Ovary (tissue), 9 donors: Measurements from ENCODE around the gene THEMIS. TPM values are rescaled to one million over a fixed set of nuclear protein-coding genes. Genes with fewer than 3 reads are reported as not detected.

Experiments used
- DNase-seq, 5 donors: peaks; one replicate each; pipeline ENCODE4 v3.0.0-alpha.2; 2019 to 2020
- H3K27ac ChIP-seq, 2 donors: fragments of 200-600 bp; one replicate each; pipeline versions ENCODE4 v1.5.1 to v1.8.0; 2019 to 2022
- H3K27me3 ChIP-seq: fragments of 200-600 bp; one replicate; pipeline ENCODE4 v1.8.0; 2022
- H3K36me3 ChIP-seq: fragments of 200-600 bp; sonication (generic); one replicate; pipeline ENCODE4 v1.5.1; 2019
- H3K4me1 ChIP-seq: one replicate; pipeline ENCODE4 v1.8.1; 2013; ENCODE audit warnings: mild to moderate bottlenecking, moderate library complexity; ENCODE audit not compliant: insufficient read depth
- H3K4me3 ChIP-seq: fragments of 200-600 bp; sonication (generic); one replicate; pipeline ENCODE4 v1.5.1; 2017
- H3K9me3 ChIP-seq, 2 donors: fragments of 200-600 bp in 1 of 2; sonication (generic) in 1 of 2; one replicate each; pipeline versions ENCODE4 v1.5.1 to v1.8.1; 2013 to 2019; ENCODE audit warnings: mild to moderate bottlenecking in 1 of 2, moderate library complexity in 1 of 2
- CTCF ChIP-seq, 3 donors: fragments of 450-650 bp in 2 of 3; fragments of 200-600 bp in 1 of 3; IDR thresholded peaks; one replicate each; pipeline versions ENCODE4 v1.5.1 to v1.8.0; 2016 to 2022; ENCODE audit warnings: antibody characterized with exemption in 3 of 3, mild to moderate bottlenecking in 1 of 3
- EP300 ChIP-seq: sonication (generic); formaldehyde crosslinking; IDR thresholded peaks from one replicate; pipeline ENCODE4 v1.6.1; 2017; ENCODE audit warnings: antibody characterized with exemption
- POLR2A ChIP-seq: fragments of 450-650 bp; IDR thresholded peaks from one replicate; pipeline ENCODE4 v1.6.1; 2017; ENCODE audit warnings: antibody characterized with exemption, mild to moderate bottlenecking, moderate library complexity
- WGBS, 3 donors: extraction: QIAGEN DNeasy Blood & Tissue Kit in 1 of 3; methylation state at CpG; one replicate each; pipeline versions ENCODE4 v1.1.5 to v1.1.7; 2013 to 2017; 5-methylcytosine and 5-hydroxymethylcytosine counted together
- intact Hi-C, 4 donors: fragments of 100-400 bp; cut with DNase I; formaldehyde crosslinking; loops; one replicate each; pipeline versions ENCODE4 v1.11.0 to v1.15.1; 2022 to 2023
- polyA plus RNA-seq, 2 donors: library from polyadenylated mRNA; stranded (reverse); fragments of 200-250 nt in 1 of 2; fragments of 350-450 nt in 1 of 2; fragmentation: Illumina TruSeq in 1 of 2; extraction: RNeasy Lipid Tissue Mini Kit (QIAGEN cat#74804) in 1 of 2; gene quantifications; one replicate each; pipeline ENCODE4 v1.2.3, GENCODE V29; 2013 to 2014
- total RNA-seq, 7 donors: library from RNA; depleted of rRNA in 2 of 7; stranded (reverse); fragments of >200 nt in 2 of 7; fragmentation: NEBNext Ultra II Directional in 3 of 7; extraction: Animal tissue kit (Norgen Biotek cat#: 25700) in 3 of 7; gene quantifications; one replicate each; pipeline versions ENCODE4 v1.1.0 to v1.2.4, GENCODE V29; 2016 to 2023
- donor health status: DM: no; HTN: no; CAD: no; lungs with moderate emphysema.
- donor health status: DM: no; HTN: no; CAD: no.
- donor health status: Bipolar disorder and iron deficiency.
- donor health status: DM: yes; HTN: yes; CAD: no.
- donor health status: DM: no; HTN: no; CAD: no.
- donor health status: DM: yes; HTN: yes; CAD: no.

Gene THEMIS
- total and polyA plus RNA-seq, 9 donors, result 0.05 to 0.87 (median 0.40) TPM; not detected in 1

GRCh38 chr6:127924031-127924430 lies 23.2 kb upstream of the THEMIS start:
- no peak overlapping the region for H3K27ac ChIP-seq
- no peaks in the 10 kb centered on the region for H3K27me3 ChIP-seq
- no peak overlapping the region for H3K4me3 ChIP-seq
- no peak for DNase-seq
- TF ChIP-seq POLR2A (no peak), CTCF (IDR thresholded peaks at IDR 0.05) (no peak), EP300 (no peak)
- intact Hi-C loops, result no loop called here
- H3K4me1 ChIP-seq, result no peaks in the 10 kb centered on the region
- H3K36me3 ChIP-seq, result no peaks in the 10 kb centered on the region
- H3K9me3 ChIP-seq, result no peaks in the 10 kb centered on the region

GRCh38 chr6:127923135-127923534 lies 22.3 kb upstream of the THEMIS start:
- WGBS, 3 donors, result 35 to 55% (median 51%) methylated on average over 2 of the region's 2 CpGs
- intact Hi-C loops, result no loop called here

GRCh38 chr6:127921982-127922381 lies 21.1 kb upstream of the THEMIS start:
- WGBS, 3 donors, result 93 to 95% (median 94%) methylated on average over 6 of the region's 6 CpGs
- no peaks in the 10 kb centered on the region for H3K9me3 ChIP-seq
- intact Hi-C loops, result no loop called here
- H3K36me3 ChIP-seq, result no peaks in the 10 kb centered on the region
- TF ChIP-seq EP300, result no peak
- no peak for TF ChIP-seq CTCF (IDR thresholded peaks at IDR 0.05)
- no peak for TF ChIP-seq POLR2A
- DNase-seq, result no peak
- H3K27ac ChIP-seq, result no peak overlapping the region
- H3K4me1 ChIP-seq, result no peaks in the 10 kb centered on the region
- H3K27me3 ChIP-seq, result no peaks in the 10 kb centered on the region
- H3K4me3 ChIP-seq, result no peak overlapping the region

More at GRCh38 chr6:127923135-127923534, 22.3 kb upstream of the THEMIS start:
- DNase-seq, result no peak
- Histone ChIP-seq H3K4me3 (no peak overlapping the region), H3K27ac (no peak overlapping the region), H3K4me1 (no peaks in the 10 kb centered on the region), H3K9me3 (no peaks in the 10 kb centered on the region), H3K36me3 (no peaks in the 10 kb centered on the region), H3K27me3 (no peaks in the 10 kb centered on the region)
- TF ChIP-seq EP300, result no peak
- no peak for TF ChIP-seq CTCF (IDR thresholded peaks at IDR 0.05)
- TF ChIP-seq POLR2A, result no peak

- no peak overlapping the region for H3K4me3 ChIP-seq
- no peak overlapping the region for H3K27ac ChIP-seq
- TF ChIP-seq CTCF (IDR thresholded peaks at IDR 0.05), result no peak
- no peak for TF ChIP-seq POLR2A
- H3K36me3 ChIP-seq, result no peaks in the 10 kb centered on the region
- DNase-seq, result no peak
- no peaks in the 10 kb centered on the region for H3K27me3 ChIP-seq
- no peaks in the 10 kb centered on the region for H3K4me1 ChIP-seq
- WGBS, 3 donors, result 61 to 69% (median 66%) methylated on average over 3 of the region's 3 CpGs
- no peaks in the 10 kb centered on the region for H3K9me3 ChIP-seq
- intact Hi-C loops, result no loop called here
Measured at GRCh38 chr6:127920804-127921203, 19.9 kb upstream of the THEMIS start.
